GM10248 (cell line): Measurements from ENCODE around the gene GSTA4.

Experiments used
- CTCF ChIA-PET: fragments of 300-600 bp; sonication (Branson Sonifier 250); formaldehyde crosslinking; extraction: SDS; loops from one replicate; lab custom pipeline; 2021; ENCODE audit warnings: antibody characterized with exemption; lab: Yijun Ruan, JAX
- POLR2A ChIA-PET: fragments of 350-650 bp; sonication (Branson Sonifier 250); formaldehyde crosslinking; extraction: SDS; loops from one replicate; lab custom pipeline; 2020; ENCODE audit warnings: antibody characterized with exemption; lab: Yijun Ruan, JAX
- DNase-seq: peaks from one replicate; pipeline ENCODE4 v3.0.0; 2012; ENCODE audit errors: extremely low spot score
- CTCF ChIP-seq: IDR thresholded peaks from 2 replicates; pipeline ENCODE4 v1.5.1; 2012; ENCODE audit warnings: mild to moderate bottlenecking, low read depth; ENCODE audit errors: extremely low read depth, missing control alignments, control extremely low read depth

The GSTA4 gene

GRCh38 chr6:53031281-53031680 lies 36.2 kb upstream of the GSTA4 start:
- TF ChIP-seq CTCF = no peak
- ChIA-PET POLR2A (no interaction called here), CTCF (interaction anchor here (0.8 to 3.0 kb wide), 8 partner anchors 10 to 96 kb away, joined by 3 to 16 read pairs (median 4); partner anchors contain the start of gene GSTA4)
- no peak for DNase-seq

GRCh38 chr6:53029761-53030160 lies 34.7 kb upstream of the GSTA4 start:
- POLR2A ChIA-PET = no interaction called here
- DNase-seq = no peak
- TF ChIP-seq CTCF = no peak
- CTCF ChIA-PET = interaction anchor here (1.0 to 3.0 kb wide), 5 partner anchors 8 to 35 kb away, joined by 3 to 16 read pairs (median 4); partner anchors contain the start of gene GSTA4

GRCh38 chr6:53029257-53029656 lies 34.2 kb upstream of the GSTA4 start:
- DNase-seq = no peak
- POLR2A ChIA-PET = no interaction called here
- CTCF ChIA-PET = interaction anchor here (0.8 to 3.0 kb wide), 5 partner anchors 9 to 34 kb away, joined by 3 to 16 read pairs (median 3); partner anchors contain the start of gene GSTA4
- TF ChIP-seq CTCF = no peak

GRCh38 chr6:53028467-53028866 lies 33.4 kb upstream of the GSTA4 start:
- no peak for DNase-seq
- POLR2A ChIA-PET = no interaction called here
- CTCF ChIA-PET = interaction anchor here (0.7 to 3.0 kb wide), 4 partner anchors 9 to 34 kb away, joined by 3 to 16 read pairs (median 4); partner anchors contain the start of gene GSTA4
- TF ChIP-seq CTCF = no peak

- no peak for DNase-seq
- no peak for TF ChIP-seq CTCF
- CTCF ChIA-PET = interaction anchor here (1.1 kb wide), 1 partner anchor 7 kb away, joined by 5 read pairs; no protein-coding TSS in a partner anchor
- POLR2A ChIA-PET = no interaction called here
Measured at GRCh38 chr6:53027131-53027718, 32.1 kb upstream of the GSTA4 start.

- ChIA-PET CTCF (interaction anchor here (1.2 kb wide), 1 partner anchor 23 kb away, joined by 3 read pairs; no protein-coding TSS in a partner anchor), POLR2A (no interaction called here)
- DNase-seq = no peak
- TF ChIP-seq CTCF = no peak
Measured at GRCh38 chr6:53026526-53026925, 31.4 kb upstream of the GSTA4 start.
